HepG2 (cell line): ENCODE data around the gene CEP19. TPM values are rescaled to one million over a fixed set of nuclear protein-coding genes. Genes with fewer than 3 reads are reported as not detected.

Experiments
- HNRNPUL1 ChIP-seq: fragments of 200-400 bp; formaldehyde crosslinking; IDR thresholded peaks from 2 replicates; pipeline ENCODE4 v1.6.1; 2017; ENCODE audit warnings: low read depth, mild to moderate bottlenecking, low read length, moderate library complexity
- KLF12 ChIP-seq: sonication (generic); formaldehyde crosslinking; IDR thresholded peaks from 2 replicates; pipeline ENCODE4 v1.4.0; 2020; ENCODE audit warnings: missing genetic modification reagents, borderline replicate concordance
- PHB2 ChIP-seq: fragments of 450-650 bp; IDR thresholded peaks from 2 replicates; pipeline ENCODE4 v1.6.1; 2018; ENCODE audit not compliant: partially characterized antibody
- polyA plus RNA-seq, 8 experiments: library from polyadenylated mRNA; depleted of rRNA in 3 of 8; stranded (reverse) in 7 of 8; unstranded in 1 of 8; fragments of >200 nt; fragmentation: Illumina TruSeq in 4 of 8; extraction: Trizol in 4 of 8; gene quantifications; 2 replicates each; pipeline versions ENCODE4 v1.2.1 to v1.2.3, GENCODE V29; 2011 to 2016; ENCODE audit warnings: low read depth in 4 of 8, missing spikeins in 1 of 8, mixed read lengths in 1 of 8; ENCODE audit not compliant: insufficient read depth in 1 of 8
- total RNA-seq, 5 experiments: library from RNA; depleted of rRNA; stranded (reverse); fragments of >200 nt; fragmentation: Illumina TruSeq; extraction: Trizol; gene quantifications; 2 replicates each; pipeline ENCODE4 v1.2.3, GENCODE V29; 2016; ENCODE audit warnings: low read depth in 1 of 5
- TF ChIP-seq, protein P1 (sequence below), 2 experiments: fragments of 450-650 bp in 1 of 2; sonication (generic) in 1 of 2; formaldehyde crosslinking in 1 of 2; IDR thresholded peaks; 2 replicates each; pipeline versions ENCODE4 v1.6.1 to v1.8.0; 2016 to 2022; ENCODE audit warnings: antibody characterized with exemption in 1 of 2, mild to moderate bottlenecking in 1 of 2, missing genetic modification reagents in 1 of 2

The CEP19 gene
- total and polyA plus RNA-seq, 2 of the 13 experiments (the other 11 are each of a cell fraction or from before 2014, with no cell fraction given), result 0.48 to 1.2 TPM

DNA sequence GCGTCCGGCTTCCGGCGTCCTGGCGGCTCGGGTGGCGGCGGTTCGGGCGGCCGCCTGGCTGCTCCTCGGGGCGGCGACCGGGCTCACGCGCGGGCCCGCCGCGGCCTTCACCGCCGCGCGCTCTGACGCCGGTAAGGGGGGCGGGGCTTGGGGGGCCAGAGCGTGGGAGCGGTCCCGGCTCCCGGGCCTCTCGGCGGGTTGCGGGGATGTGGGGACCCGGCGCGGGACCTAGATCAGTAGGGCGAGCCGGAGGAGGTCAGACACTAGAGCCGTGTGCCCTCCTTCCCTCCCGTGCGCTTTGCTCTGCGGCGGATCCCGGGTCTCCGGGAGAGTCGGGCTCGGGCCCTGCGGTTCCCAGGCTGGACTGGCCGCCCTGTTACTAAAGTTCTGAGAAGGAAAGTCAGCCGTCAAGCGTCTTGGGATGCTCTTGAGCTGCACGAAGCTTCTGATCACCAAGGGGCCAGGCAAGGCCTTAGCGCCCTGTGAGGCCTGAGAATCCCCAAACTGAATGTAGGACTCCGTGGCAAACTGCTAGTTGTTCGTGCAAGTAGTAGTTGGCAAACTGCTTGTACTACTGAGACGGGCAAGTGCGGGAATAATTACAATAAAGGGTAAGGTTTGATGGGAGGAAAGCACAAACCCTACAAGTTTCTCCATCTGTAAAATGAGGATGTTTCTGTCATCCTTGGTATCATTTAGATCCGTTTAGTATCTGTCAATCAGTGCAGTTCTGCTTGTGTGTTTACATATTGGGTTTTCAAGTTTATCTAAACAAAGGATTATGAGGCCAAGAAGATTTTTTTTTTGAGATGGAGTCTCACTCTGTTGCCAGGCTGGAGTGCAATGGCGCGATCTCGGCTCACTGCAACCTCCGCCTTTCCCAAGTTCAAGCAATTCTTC, 714 bp upstream of the CEP19 start (continued):
- TF ChIP-seq, protein P1, sequence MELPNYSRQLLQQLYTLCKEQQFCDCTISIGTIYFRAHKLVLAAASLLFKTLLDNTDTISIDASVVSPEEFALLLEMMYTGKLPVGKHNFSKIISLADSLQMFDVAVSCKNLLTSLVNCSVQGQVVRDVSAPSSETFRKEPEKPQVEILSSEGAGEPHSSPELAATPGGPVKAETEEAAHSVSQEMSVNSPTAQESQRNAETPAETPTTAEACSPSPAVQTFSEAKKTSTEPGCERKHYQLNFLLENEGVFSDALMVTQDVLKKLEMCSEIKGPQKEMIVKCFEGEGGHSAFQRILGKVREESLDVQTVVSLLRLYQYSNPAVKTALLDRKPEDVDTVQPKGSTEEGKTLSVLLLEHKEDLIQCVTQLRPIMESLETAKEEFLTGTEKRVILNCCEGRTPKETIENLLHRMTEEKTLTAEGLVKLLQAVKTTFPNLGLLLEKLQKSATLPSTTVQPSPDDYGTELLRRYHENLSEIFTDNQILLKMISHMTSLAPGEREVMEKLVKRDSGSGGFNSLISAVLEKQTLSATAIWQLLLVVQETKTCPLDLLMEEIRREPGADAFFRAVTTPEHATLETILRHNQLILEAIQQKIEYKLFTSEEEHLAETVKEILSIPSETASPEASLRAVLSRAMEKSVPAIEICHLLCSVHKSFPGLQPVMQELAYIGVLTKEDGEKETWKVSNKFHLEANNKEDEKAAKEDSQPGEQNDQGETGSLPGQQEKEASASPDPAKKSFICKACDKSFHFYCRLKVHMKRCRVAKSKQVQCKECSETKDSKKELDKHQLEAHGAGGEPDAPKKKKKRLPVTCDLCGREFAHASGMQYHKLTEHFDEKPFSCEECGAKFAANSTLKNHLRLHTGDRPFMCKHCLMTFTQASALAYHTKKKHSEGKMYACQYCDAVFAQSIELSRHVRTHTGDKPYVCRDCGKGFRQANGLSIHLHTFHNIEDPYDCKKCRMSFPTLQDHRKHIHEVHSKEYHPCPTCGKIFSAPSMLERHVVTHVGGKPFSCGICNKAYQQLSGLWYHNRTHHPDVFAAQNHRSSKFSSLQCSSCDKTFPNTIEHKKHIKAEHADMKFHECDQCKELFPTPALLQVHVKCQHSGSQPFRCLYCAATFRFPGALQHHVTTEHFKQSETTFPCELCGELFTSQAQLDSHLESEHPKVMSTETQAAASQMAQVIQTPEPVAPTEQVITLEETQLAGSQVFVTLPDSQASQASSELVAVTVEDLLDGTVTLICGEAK (IDR thresholded peaks at IDR 0.05), result no peak
- TF ChIP-seq, protein P1 (CRISPR knock-in tag; IDR thresholded peaks at IDR 0.05), result no peak
- TF ChIP-seq PHB2 (no peak), KLF12 (CRISPR knock-in tag) (peak; percentile 30; the same call in 1 of the 2 replicates), HNRNPUL1 (no peak)
- TF ChIP-seq, all 625 proteins: peak for 24
